ENCODE results near the gene CD59. TPM values are rescaled to one million over a fixed set of nuclear protein-coding genes. Genes with fewer than 3 reads are reported as not detected.

Gene CD59
- total and polyA plus RNA-seq, 2 experiments from 2014 or later = 298 to 346 TPM

DNA sequence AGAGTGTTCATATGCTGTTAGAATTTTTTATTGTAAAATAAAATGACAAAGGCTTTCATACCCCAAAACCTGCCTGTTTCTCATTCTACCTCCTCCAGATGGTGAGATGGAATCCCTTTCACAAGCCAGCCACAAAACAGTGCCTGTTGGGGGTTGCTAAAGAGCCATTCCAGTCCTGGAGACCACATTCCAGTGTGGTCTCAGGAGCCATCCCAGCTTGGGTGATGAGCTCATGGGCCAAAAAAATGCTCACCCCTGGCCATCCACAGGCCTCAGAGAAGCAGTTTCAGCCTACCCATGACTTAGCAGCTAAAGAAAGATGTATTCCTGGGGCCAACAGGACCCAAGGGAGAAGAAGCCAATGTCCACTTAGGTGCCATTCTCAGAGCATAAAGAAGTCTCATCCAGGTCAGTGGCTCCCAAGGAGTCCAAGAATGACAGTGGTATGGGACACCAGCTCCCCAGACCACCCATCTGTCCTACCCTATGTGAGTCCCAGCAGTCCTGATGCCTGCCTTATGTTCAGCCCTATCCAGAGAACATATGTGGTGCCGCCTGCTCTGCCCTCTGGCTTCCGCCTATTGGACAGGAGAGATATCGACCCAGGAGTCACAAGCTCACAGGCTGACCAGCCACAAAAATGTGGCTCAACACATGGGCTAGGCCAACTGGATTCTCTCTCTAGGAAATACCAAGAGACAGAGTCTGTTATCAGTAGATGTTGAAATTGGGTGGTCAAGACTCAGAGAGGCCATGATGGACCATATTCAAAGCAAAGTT, 62.0 kb downstream of the CD59 start:
- Histone ChIP-seq H3K4me3 (no peak overlapping the region), H3K79me2 (no peaks in the 10 kb centered on the region), H3K4me1 (ENCODE audit: insufficient read depth) (no peaks in the 10 kb centered on the region), H3K9me3 (ENCODE audit: low read depth) (no peaks in the 10 kb centered on the region), H3K27me3 (no peaks in the 10 kb centered on the region), H3K36me3 (replicated peaks; ENCODE audit: insufficient read depth, low read depth) (no peaks in the 10 kb centered on the region), H3K9me2 (replicated peaks; ENCODE audit: insufficient read depth) (no peaks in the 10 kb centered on the region), H4K20me1 (ENCODE audit: insufficient read depth, poor library complexity, severe bottlenecking) (no peaks in the 10 kb centered on the region), H2AFZ (no peak overlapping the region), H3K4me2 (no peak overlapping the region), H3K27ac (no peak overlapping the region)
- TF ChIP-seq EZH2 (IDR thresholded peaks at IDR 0.05; ENCODE audit: borderline replicate concordance) (no peak), EZH2phosphoT487 (IDR thresholded peaks at IDR 0.05; ENCODE audit: low read depth, severe bottlenecking, unreplicated experiment) (no peak)
- TF ChIP-seq, protein P1, sequence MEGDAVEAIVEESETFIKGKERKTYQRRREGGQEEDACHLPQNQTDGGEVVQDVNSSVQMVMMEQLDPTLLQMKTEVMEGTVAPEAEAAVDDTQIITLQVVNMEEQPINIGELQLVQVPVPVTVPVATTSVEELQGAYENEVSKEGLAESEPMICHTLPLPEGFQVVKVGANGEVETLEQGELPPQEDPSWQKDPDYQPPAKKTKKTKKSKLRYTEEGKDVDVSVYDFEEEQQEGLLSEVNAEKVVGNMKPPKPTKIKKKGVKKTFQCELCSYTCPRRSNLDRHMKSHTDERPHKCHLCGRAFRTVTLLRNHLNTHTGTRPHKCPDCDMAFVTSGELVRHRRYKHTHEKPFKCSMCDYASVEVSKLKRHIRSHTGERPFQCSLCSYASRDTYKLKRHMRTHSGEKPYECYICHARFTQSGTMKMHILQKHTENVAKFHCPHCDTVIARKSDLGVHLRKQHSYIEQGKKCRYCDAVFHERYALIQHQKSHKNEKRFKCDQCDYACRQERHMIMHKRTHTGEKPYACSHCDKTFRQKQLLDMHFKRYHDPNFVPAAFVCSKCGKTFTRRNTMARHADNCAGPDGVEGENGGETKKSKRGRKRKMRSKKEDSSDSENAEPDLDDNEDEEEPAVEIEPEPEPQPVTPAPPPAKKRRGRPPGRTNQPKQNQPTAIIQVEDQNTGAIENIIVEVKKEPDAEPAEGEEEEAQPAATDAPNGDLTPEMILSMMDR (IDR thresholded peaks at IDR 0.05; ENCODE audit: poor library complexity) = no peak
- WGBS (ENCODE audit: low lambda C conversion rate, missing lambda C conversion rate) = 88% methylated on average over 3 of the region's 3 CpGs
- DNase-seq (ENCODE audit: low spot score) = no peak

DNA sequence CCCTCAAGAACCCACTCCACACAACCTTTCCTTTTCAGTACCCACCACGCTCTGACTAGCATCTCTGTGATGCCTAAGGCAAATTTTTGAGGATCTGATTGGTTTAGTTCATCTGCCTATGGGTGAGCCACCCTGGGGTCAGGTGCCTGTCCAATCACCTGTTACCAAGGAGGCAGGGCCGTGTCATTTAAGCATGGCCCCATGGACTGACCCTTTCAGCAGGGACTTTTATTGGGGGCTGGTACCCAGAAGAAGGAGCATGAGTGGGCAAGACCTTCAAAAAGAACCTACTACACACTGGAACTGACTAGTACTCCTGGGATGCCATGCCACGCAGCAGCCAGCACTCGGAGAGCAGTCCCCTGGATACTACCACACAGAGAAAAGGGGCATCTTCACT, 64.0 kb downstream of the CD59 start:
- no peaks in the 10 kb centered on the region for H3K36me3 ChIP-seq (replicated peaks; ENCODE audit: insufficient read depth, low read depth)
- no peak overlapping the region for H3K27ac ChIP-seq
- no peak overlapping the region for H2AFZ ChIP-seq
- 87% methylated on average over 4 of the region's 4 CpGs for WGBS (ENCODE audit: low lambda C conversion rate, missing lambda C conversion rate)
- H3K9me2 ChIP-seq (replicated peaks; ENCODE audit: insufficient read depth) = no peaks in the 10 kb centered on the region
- no peak for DNase-seq (ENCODE audit: low spot score)
- H3K4me1 ChIP-seq (ENCODE audit: insufficient read depth) = no peaks in the 10 kb centered on the region
- H3K4me3 ChIP-seq = no peak overlapping the region
- H3K9me3 ChIP-seq (ENCODE audit: low read depth) = no peaks in the 10 kb centered on the region
- H3K4me2 ChIP-seq = no peak overlapping the region
- no peaks in the 10 kb centered on the region for H3K79me2 ChIP-seq
- H4K20me1 ChIP-seq (ENCODE audit: insufficient read depth, poor library complexity, severe bottlenecking) = no peaks in the 10 kb centered on the region
- no peaks in the 10 kb centered on the region for H3K27me3 ChIP-seq
- no peak for TF ChIP-seq EZH2 (IDR thresholded peaks at IDR 0.05; ENCODE audit: borderline replicate concordance)

DNA sequence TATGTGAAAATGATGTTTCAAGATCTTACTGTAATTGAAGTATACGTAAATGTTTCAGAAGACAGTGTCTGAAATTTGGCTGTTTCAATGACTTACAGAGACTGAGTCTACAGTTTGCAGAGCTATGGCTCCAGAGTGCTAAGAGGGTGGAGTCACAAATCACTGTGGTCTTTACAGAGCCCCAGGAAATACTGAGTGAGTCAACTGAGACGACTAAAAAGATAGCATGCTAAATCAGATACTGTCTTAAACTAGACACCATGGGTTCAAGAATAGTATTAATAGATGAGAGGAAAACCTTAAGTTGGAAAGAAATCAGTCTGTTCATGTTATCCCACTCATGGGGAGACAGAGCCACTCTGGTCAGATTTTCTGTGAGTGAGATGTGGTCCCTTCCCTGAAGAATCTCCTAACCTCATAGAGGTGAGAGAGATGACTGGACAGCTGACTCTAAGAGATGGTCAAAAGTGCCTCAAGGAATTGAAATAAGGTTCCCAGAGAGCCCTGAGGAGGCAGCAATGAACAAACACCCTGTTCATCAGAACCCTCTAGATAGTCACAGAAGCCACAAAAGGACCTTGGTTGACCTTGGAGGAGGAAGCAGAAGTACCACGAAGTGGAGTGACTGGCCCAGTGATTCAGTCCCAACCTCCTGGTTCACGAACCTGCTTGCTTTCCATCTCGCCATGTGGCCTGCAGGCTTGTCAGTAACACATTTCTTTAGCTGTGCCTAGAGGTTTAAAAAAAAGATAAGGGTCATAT, 65.8 kb downstream of the CD59 start:
- Histone ChIP-seq H3K4me1 (ENCODE audit: insufficient read depth) (no peaks in the 10 kb centered on the region), H3K9me3 (ENCODE audit: low read depth) (no peaks in the 10 kb centered on the region), H3K27ac (no peak overlapping the region), H3K9me2 (replicated peaks; ENCODE audit: insufficient read depth) (no peaks in the 10 kb centered on the region), H3K4me3 (no peak overlapping the region), H3K27me3 (no peaks in the 10 kb centered on the region), H3K4me2 (no peak overlapping the region), H3K36me3 (replicated peaks; ENCODE audit: insufficient read depth, low read depth) (no peaks in the 10 kb centered on the region), H2AFZ (no peak overlapping the region), H4K20me1 (ENCODE audit: insufficient read depth, poor library complexity, severe bottlenecking) (no peaks in the 10 kb centered on the region), H3K79me2 (no peaks in the 10 kb centered on the region)
- TF ChIP-seq EZH2 (IDR thresholded peaks at IDR 0.05; ENCODE audit: borderline replicate concordance) = no peak
- no peak for TF ChIP-seq EZH2phosphoT487 (IDR thresholded peaks at IDR 0.05; ENCODE audit: low read depth, severe bottlenecking, unreplicated experiment)
- TF ChIP-seq, protein P1 (IDR thresholded peaks at IDR 0.05; ENCODE audit: poor library complexity) = no peak
- no peak for DNase-seq (ENCODE audit: low spot score)
- 74% methylated on average over 5 of the region's 5 CpGs for WGBS (ENCODE audit: low lambda C conversion rate, missing lambda C conversion rate)
